Measurements from ENCODE around the gene SNAPC4. TPM values are rescaled to one million over a fixed set of nuclear protein-coding genes. Genes with fewer than 3 reads are reported as not detected.

Gene SNAPC4
- total and polyA plus RNA-seq, 11 donors, result 3.1 to 7.8 (median 4.3) TPM

DNA sequence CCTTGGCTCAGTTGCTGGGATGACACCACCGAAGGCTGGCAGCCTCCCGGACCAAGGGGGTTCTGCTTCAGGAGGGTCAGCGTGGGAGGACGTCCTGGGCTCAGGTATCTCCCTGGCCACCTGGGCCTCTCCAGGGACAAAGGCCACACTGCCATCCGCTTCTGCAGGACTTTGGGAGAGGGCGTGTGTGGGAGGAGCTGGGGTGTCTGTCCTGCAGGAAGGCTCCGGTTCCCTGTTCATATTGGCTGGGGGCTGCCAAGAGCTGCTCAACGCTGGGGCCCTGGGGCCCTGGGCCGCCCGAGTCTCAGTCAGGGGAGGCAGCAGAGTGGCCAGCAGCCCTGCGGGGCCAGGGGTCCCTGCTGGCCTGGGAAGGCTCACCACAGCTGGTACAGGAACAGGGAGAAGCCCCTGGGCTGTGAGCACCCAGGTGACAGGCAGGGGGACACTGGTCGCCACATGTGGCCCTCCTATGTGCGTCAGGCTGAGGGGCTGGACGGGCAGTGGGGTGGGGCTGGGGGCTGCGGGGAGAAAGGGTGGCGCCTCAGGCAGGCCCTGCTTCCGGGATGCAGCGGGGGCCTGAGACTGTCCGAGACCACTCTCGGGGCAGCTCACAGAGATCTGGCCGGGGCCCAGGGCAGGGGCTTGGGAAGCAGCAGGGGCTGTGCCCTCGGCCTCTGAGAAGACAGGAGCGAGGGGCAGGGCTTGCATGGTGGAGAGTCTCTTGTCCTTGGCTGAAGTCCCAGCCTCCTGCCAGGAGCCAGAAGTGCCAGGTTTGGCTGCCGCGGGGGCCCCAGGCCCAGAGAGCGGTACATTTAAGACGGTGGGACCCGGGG, 21.6 kb downstream of the SNAPC4 start:
- peaks cover 0 to 55% (median 28%) of the 10 kb centered on the region in 9 donors for H3K36me3 ChIP-seq
- no peak overlapping the region for H3K4me3 ChIP-seq
- H3K9me3 ChIP-seq, result no peaks in the 10 kb centered on the region
- H3K27me3 ChIP-seq, result no peaks in the 10 kb centered on the region
- ATAC-seq (peak in 2 of 4 donors; percentile 18), DNase-seq (peak in 1 of 5 donors; percentile 60)
- H3K4me1 ChIP-seq, result peaks cover 0 to 22% (median 1%) of the 10 kb centered on the region in 12 donors
- TF ChIP-seq, protein P1, sequence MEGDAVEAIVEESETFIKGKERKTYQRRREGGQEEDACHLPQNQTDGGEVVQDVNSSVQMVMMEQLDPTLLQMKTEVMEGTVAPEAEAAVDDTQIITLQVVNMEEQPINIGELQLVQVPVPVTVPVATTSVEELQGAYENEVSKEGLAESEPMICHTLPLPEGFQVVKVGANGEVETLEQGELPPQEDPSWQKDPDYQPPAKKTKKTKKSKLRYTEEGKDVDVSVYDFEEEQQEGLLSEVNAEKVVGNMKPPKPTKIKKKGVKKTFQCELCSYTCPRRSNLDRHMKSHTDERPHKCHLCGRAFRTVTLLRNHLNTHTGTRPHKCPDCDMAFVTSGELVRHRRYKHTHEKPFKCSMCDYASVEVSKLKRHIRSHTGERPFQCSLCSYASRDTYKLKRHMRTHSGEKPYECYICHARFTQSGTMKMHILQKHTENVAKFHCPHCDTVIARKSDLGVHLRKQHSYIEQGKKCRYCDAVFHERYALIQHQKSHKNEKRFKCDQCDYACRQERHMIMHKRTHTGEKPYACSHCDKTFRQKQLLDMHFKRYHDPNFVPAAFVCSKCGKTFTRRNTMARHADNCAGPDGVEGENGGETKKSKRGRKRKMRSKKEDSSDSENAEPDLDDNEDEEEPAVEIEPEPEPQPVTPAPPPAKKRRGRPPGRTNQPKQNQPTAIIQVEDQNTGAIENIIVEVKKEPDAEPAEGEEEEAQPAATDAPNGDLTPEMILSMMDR (IDR thresholded peaks at IDR 0.05), result no peak
- TF ChIP-seq POLR2A (IDR thresholded peaks at IDR 0.05), result no peak
- no peak overlapping the region for H3K27ac ChIP-seq
- intact Hi-C loops (cut with DNase I), result no loop called here
- WGBS, 4 donors, result 65 to 78% (median 76%) methylated on average over 24 to 28 of the region's 28 CpGs

DNA sequence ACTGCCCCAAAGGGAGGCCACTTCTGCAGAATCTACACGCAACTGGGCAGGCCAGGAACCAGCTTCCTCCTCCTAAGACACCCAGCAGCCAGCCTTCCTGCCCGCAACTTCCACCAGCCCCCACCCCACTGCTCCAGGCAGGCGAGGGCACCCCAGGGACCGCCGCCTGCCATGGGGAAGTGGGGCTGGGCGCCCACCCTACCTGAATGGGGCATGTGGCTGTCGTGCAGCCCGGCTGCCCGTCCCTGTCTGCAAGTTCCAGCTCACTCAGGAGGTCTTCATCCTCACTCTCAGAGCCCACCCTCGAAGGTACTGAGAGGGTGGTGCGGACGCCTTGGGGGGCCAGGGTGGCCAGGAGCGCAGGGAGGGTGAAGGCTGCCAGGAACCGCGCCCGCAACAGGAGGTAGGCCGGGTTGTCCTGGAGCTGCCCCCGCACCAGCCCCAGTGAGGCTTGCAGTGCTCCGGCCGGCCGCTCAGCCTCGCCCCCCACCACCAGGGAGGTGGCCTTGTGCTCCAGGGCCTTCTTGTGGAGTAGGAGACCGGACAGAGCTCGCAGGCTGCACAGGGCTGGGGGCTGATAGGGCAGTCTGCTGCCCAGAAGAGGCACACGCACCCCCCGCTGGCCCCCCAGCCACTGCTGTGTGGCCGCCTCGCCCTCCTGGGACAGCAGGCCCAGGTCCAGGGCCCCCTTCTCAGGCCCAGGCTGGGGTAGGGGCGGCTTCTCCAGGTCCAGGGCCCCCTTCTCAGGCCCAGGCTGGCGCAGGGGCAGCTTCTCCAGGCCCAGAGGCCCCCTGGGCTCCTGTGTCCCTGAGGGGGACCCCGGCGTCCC, 22.4 kb downstream of the SNAPC4 start:
- intact Hi-C loops (cut with DNase I), result no loop called here
- no peak for DNase-seq
- ATAC-seq, result no peak
- 87 to 97% (median 91%) methylated on average over 15 to 32 of the region's 32 CpGs for WGBS, 4 donors
- no peaks in the 10 kb centered on the region for H3K9me3 ChIP-seq
- H3K27ac ChIP-seq, result no peak overlapping the region
- H3K27me3 ChIP-seq, result no peaks in the 10 kb centered on the region
- H3K4me1 ChIP-seq, result peaks cover 0 to 28% (median 6%) of the 10 kb centered on the region in 12 donors
- H3K4me3 ChIP-seq, result no peak overlapping the region
- H3K36me3 ChIP-seq, result peaks cover 0 to 47% (median 20%) of the 10 kb centered on the region in 9 donors
- TF ChIP-seq, protein P1 (IDR thresholded peaks at IDR 0.05), result no peak
- TF ChIP-seq POLR2A (IDR thresholded peaks at IDR 0.05), result no peak

DNA sequence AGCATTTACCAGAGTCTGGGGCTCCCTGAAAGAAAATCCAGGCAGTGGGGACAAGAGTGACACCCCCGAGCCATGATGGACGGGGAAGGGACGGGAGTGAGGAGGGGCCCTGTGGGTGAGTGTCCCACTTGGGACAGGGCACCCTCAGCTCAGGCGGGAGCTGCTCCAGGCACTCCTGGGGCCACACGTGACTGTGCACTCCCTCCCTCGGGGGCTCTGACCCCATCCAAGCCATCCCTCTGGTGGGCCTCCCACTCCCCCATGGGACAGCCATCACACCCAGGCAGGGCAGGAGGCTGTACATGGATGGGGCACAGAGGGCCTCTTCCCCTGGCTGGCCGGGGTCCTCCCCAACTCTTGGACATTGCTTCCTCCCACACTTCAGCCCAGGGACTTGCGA, 23.5 kb downstream of the SNAPC4 start:
- no peak for TF ChIP-seq POLR2A (IDR thresholded peaks at IDR 0.05)
- ATAC-seq (no peak), DNase-seq (no peak)
- peaks cover 0 to 36% (median 10%) of the 10 kb centered on the region in 9 donors for H3K36me3 ChIP-seq
- peaks cover 0 to 25% (median 6%) of the 10 kb centered on the region in 12 donors for H3K4me1 ChIP-seq
- WGBS, 4 donors, result 63 to 82% (median 79%) methylated on average over 5 to 8 of the region's 8 CpGs
- no peaks in the 10 kb centered on the region for H3K9me3 ChIP-seq
- no peak overlapping the region for H3K4me3 ChIP-seq
- intact Hi-C loops (cut with DNase I), result no loop called here
- H3K27me3 ChIP-seq, result no peaks in the 10 kb centered on the region
- H3K27ac ChIP-seq, result no peak overlapping the region

DNA sequence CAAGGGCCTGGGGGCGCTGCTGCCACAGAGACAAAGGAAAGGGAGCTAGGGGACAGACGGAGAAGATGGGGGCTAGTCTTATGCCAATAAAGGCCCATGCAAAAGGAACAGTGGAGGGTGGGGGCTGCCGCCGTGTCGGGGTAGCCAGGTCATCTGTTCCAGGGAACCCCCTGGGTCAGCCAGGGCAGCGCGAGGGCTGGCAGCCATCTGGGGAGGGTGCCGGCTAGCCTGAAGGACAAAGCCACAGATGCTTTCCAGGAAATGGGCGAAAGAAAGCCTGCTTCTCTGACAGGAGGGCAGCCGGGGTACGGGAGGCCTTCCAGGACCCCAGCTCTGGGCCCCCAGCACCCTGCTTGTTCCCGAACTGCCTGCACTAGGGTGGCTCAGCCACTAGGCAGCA, 24.9 kb downstream of the SNAPC4 start:
- 92 to 96% (median 94%) methylated on average over 8 to 12 of the region's 12 CpGs for WGBS, 4 donors
- Histone ChIP-seq H3K27me3 (no peaks in the 10 kb centered on the region), H3K27ac (no peak overlapping the region), H3K36me3 (peaks cover 0 to 22% (median under 1%) of the 10 kb centered on the region in 9 donors), H3K4me3 (no peak overlapping the region), H3K4me1 (peaks cover 0 to 25% (median 5%) of the 10 kb centered on the region in 12 donors), H3K9me3 (no peaks in the 10 kb centered on the region)
- intact Hi-C loops (cut with DNase I), result no loop called here
- ATAC-seq, result no peak
- TF ChIP-seq, protein P1 (IDR thresholded peaks at IDR 0.05), result no peak
- TF ChIP-seq POLR2A (IDR thresholded peaks at IDR 0.05), result no peak
- DNase-seq, result no peak

Measured in heart left ventricle (tissue), 16 donors.